MM.1S (cell line): ENCODE data around the gene KDM4C.

ENCODE experiments used
- DNase-seq: peaks from one replicate; pipeline ENCODE4 v3.0.0-alpha.2; 2015
- H2AFZ ChIP-seq: fragments of 300-600 bp; sonication (generic); 2 replicates; pipeline ENCODE4 v1.6.0; 2016; ENCODE audit warnings: antibody characterized with exemption, low read length
- H3F3A ChIP-seq: fragments of 300-600 bp; sonication (generic); 2 replicates; pipeline ENCODE4 v1.6.1; 2016; ENCODE audit warnings: mild to moderate bottlenecking, antibody characterized with exemption, low read length, moderate library complexity, mixed read lengths; ENCODE audit not compliant: insufficient read depth
- H3K27ac ChIP-seq: fragments of 300-600 bp; sonication (generic); 2 replicates; pipeline ENCODE4 v1.5.1; 2016; ENCODE audit warnings: mild to moderate bottlenecking, low read length
- H3K27me3 ChIP-seq: fragments of 300-600 bp; sonication (generic); replicated peaks from 2 replicates; pipeline ENCODE4 v1.6.0; 2016; ENCODE audit warnings: low read length; ENCODE audit not compliant: insufficient read depth
- H3K36me3 ChIP-seq: fragments of 300-600 bp; sonication (generic); replicated peaks from 2 replicates; pipeline ENCODE4 v1.6.1; 2016; ENCODE audit warnings: mild to moderate bottlenecking, low read length, mixed read lengths; ENCODE audit not compliant: insufficient read depth
- H3K4me1 ChIP-seq: fragments of 300-600 bp; sonication (generic); 2 replicates; pipeline ENCODE4 v1.6.1; 2016; ENCODE audit warnings: low read length, mixed read lengths
- H3K4me2 ChIP-seq: fragments of 300-600 bp; sonication (generic); 2 replicates; pipeline ENCODE4 v1.6.0; 2016; ENCODE audit warnings: low read depth, low read length
- H3K4me3 ChIP-seq: fragments of 300-600 bp; sonication (generic); 2 replicates; pipeline ENCODE4 v1.5.1; 2016; ENCODE audit warnings: low read length, mixed read lengths
- H3K79me2 ChIP-seq: fragments of 300-600 bp; sonication (generic); 2 replicates; pipeline ENCODE4 v1.6.1; 2016; ENCODE audit warnings: mixed run types, low read length, mixed read lengths
- H3K9ac ChIP-seq: fragments of 300-600 bp; sonication (generic); 2 replicates; pipeline ENCODE4 v1.6.1; 2016; ENCODE audit warnings: low read length, mixed read lengths
- H3K9me2 ChIP-seq: fragments of 300-600 bp; sonication (generic); replicated peaks from 2 replicates; pipeline ENCODE4 v1.6.1; 2016; ENCODE audit warnings: mild to moderate bottlenecking, low read length, mixed read lengths; ENCODE audit not compliant: insufficient read depth
- H3K9me3 ChIP-seq: fragments of 300-600 bp; sonication (generic); replicated peaks from 2 replicates; pipeline ENCODE4 v1.6.1; 2016; ENCODE audit warnings: mild to moderate bottlenecking, low read length, mixed read lengths; ENCODE audit not compliant: insufficient read depth
- H4K20me1 ChIP-seq: fragments of 300-600 bp; sonication (generic); 2 replicates; pipeline ENCODE4 v1.6.1; 2016; ENCODE audit warnings: mild to moderate bottlenecking, low read length, moderate library complexity, mixed read lengths; ENCODE audit not compliant: insufficient read depth
- EZH2 ChIP-seq: fragments of 300-600 bp; sonication (generic); optimal IDR thresholded peaks from 2 replicates; pipeline ENCODE3; 2017; ENCODE audit warnings: low read depth, mild to moderate bottlenecking, antibody characterized with exemption, low read length, mixed read lengths
- EZH2phosphoT487 ChIP-seq: fragments of 300-600 bp; sonication (generic); IDR thresholded peaks from 2 replicates; pipeline ENCODE4 v1.6.1; 2018; ENCODE audit warnings: antibody characterized with exemption, low read length
- TF ChIP-seq, protein P1 (sequence below): fragments of 300-600 bp; sonication (generic); IDR thresholded peaks from 2 replicates; pipeline ENCODE4 v1.5.1; 2016; ENCODE audit warnings: antibody characterized with exemption, low read length, mixed read lengths

KDM4C gene

DNA sequence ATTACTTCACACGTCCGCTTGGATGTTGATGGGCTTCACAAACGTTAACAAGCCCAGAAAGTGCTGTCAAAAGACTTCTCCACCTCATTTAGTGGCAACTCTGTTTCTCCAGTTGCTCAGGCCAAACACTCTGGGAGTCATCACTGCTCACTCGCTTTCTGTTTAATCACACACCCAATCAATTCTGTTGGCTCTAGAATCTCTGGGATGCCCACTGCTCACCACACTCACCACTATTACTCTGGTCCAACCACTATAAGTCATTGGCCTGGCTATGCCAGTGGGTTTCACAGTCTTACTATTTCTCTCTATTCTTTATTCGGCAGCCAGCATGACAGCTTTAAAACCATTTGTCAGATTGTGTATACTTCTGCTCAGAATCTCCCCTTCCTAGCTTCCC, 163.5 kb downstream of the KDM4C start:
- Histone ChIP-seq H3K4me3 (no peak overlapping the region), H3K4me2 (no peak overlapping the region), H4K20me1 (no peaks in the 10 kb centered on the region), H3K27ac (no peak overlapping the region), H2AFZ (no peak overlapping the region), H3K9me2 (no peaks in the 10 kb centered on the region), H3K79me2 (no peaks in the 10 kb centered on the region), H3K9ac (no peak overlapping the region), H3F3A (no peaks in the 10 kb centered on the region), H3K27me3 (no peaks in the 10 kb centered on the region), H3K36me3 (no peaks in the 10 kb centered on the region), H3K9me3 (no peaks in the 10 kb centered on the region), H3K4me1 (0 out of 2 replicates have a peak, but pooled peaks cover 4% of the 10 kb centered on the region)
- no peak for TF ChIP-seq EZH2
- TF ChIP-seq EZH2phosphoT487, result no peak
- TF ChIP-seq, protein P1, sequence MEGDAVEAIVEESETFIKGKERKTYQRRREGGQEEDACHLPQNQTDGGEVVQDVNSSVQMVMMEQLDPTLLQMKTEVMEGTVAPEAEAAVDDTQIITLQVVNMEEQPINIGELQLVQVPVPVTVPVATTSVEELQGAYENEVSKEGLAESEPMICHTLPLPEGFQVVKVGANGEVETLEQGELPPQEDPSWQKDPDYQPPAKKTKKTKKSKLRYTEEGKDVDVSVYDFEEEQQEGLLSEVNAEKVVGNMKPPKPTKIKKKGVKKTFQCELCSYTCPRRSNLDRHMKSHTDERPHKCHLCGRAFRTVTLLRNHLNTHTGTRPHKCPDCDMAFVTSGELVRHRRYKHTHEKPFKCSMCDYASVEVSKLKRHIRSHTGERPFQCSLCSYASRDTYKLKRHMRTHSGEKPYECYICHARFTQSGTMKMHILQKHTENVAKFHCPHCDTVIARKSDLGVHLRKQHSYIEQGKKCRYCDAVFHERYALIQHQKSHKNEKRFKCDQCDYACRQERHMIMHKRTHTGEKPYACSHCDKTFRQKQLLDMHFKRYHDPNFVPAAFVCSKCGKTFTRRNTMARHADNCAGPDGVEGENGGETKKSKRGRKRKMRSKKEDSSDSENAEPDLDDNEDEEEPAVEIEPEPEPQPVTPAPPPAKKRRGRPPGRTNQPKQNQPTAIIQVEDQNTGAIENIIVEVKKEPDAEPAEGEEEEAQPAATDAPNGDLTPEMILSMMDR, result no peak
- no peak for DNase-seq

- Histone ChIP-seq H3K9me2 (no peaks in the 10 kb centered on the region), H3K4me2 (no peak overlapping the region), H3K36me3 (no peaks in the 10 kb centered on the region), H4K20me1 (no peaks in the 10 kb centered on the region), H3K27ac (no peak overlapping the region), H3K4me3 (no peak overlapping the region), H3K79me2 (no peaks in the 10 kb centered on the region), H3F3A (no peaks in the 10 kb centered on the region), H3K4me1 (0 out of 2 replicates have a peak, but pooled peaks cover 4% of the 10 kb centered on the region), H2AFZ (no peak overlapping the region), H3K9me3 (no peaks in the 10 kb centered on the region), H3K9ac (no peak overlapping the region), H3K27me3 (no peaks in the 10 kb centered on the region)
- TF ChIP-seq EZH2phosphoT487 (no peak), EZH2 (no peak)
- TF ChIP-seq, protein P1, result no peak
- DNase-seq, result no peak
Observed at GRCh38 chr9:6922124-6922676, 164.4 kb downstream of the KDM4C start.

DNA sequence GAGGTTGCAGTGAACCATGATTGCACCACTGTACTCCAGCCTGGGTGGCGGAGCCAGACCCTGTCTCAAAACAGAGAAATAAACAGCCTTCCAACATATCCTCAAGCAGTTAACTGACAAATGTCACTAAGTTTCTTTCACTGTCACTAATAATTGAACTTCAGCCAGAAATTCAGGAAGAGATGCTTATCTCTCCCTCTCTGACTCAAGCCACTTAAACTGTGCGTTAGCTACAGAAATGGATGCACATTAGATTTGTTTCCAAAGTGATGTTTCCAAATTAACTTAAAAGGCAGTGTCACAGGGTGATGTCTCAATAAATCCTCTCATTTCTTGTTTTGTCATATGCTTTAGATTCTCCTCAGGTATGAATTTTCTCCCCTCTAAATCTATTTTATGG, 164.9 kb downstream of the KDM4C start:
- Histone ChIP-seq H3K36me3 (no peaks in the 10 kb centered on the region), H4K20me1 (no peaks in the 10 kb centered on the region), H3K79me2 (no peaks in the 10 kb centered on the region), H3K4me3 (no peak overlapping the region), H3F3A (no peaks in the 10 kb centered on the region), H3K9me3 (no peaks in the 10 kb centered on the region), H3K27ac (no peak overlapping the region), H3K9ac (no peak overlapping the region), H3K9me2 (no peaks in the 10 kb centered on the region), H3K27me3 (no peaks in the 10 kb centered on the region), H3K4me2 (no peak overlapping the region), H2AFZ (no peak overlapping the region), H3K4me1 (0 out of 2 replicates have a peak, but pooled peaks cover under 1% of the 10 kb centered on the region)
- TF ChIP-seq, protein P1, result no peak
- TF ChIP-seq EZH2 (no peak), EZH2phosphoT487 (no peak)
- DNase-seq, result no peak
